ENCODE measurements around the gene E2F7. TPM values are rescaled to one million over a fixed set of nuclear protein-coding genes. Genes with fewer than 3 reads are reported as not detected.

The E2F7 gene
- total RNA-seq, 1 experiment from 2014 or later, result 28.4 TPM

GRCh38 chr12:77104792-77105191 lies 39.4 kb upstream of the E2F7 start:
- CTCF ChIA-PET, result no interaction called here
- TF ChIP-seq, protein P1, sequence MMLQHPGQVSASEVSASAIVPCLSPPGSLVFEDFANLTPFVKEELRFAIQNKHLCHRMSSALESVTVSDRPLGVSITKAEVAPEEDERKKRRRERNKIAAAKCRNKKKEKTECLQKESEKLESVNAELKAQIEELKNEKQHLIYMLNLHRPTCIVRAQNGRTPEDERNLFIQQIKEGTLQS (CRISPR knock-in tag; conservative IDR thresholded peaks at IDR 0.05), result no peak
- TF ChIP-seq ETV6 (CRISPR knock-in tag; IDR thresholded peaks at IDR 0.05) (no peak), ZNF396 (CRISPR knock-in tag; IDR thresholded peaks at IDR 0.05; ENCODE audit: borderline replicate concordance) (no peak), MYBL2 (CRISPR knock-in tag; IDR thresholded peaks at IDR 0.05) (no peak), TCF7 (CRISPR knock-in tag; IDR thresholded peaks at IDR 0.05; ENCODE audit: low read depth) (no peak), TEAD4 (CRISPR knock-in tag; IDR thresholded peaks at IDR 0.05) (no peak)
- Mint-ChIP-seq H3K27me3 (ENCODE audit: low read depth) (no peaks in the 10 kb centered on the region; the same call in 1 of the 2 replicates), H3K4me1 (peaks cover 7% of the 10 kb centered on the region; the same call in 1 of the 2 replicates), H3K4me3 (no peak overlapping the region), H3K9me3 (no peaks in the 10 kb centered on the region), H3K36me3 (no peaks in the 10 kb centered on the region), H3K27ac (no peak overlapping the region; the same call in 1 of the 2 replicates)
- no peak for DNase-seq (ENCODE audit: low spot score)
- POLR2A ChIA-PET, result no interaction called here
- no peak for ATAC-seq

DNA sequence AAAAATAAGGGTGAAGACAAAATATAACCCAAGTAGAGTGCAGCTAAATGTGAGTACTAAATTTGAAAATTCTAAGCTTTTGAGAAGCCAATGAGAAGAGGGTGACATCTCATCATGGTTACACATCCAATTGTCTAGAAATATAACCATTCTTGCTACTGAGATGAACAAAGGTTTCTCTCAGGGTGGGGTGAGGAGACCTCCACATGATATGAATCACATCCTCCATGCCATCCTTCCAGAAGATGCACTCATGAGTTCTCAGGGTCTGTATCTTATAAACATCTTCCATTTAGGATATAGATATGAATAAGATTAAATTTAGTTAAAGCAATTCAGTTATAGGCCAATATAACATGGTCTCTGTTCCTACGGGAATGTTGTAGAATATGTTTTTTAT lies 38.9 kb upstream of the E2F7 start:
- ChIA-PET POLR2A (no interaction called here), CTCF (no interaction called here)
- ATAC-seq, result no peak
- H3K4me3 Mint-ChIP-seq, result no peak overlapping the region
- no peaks in the 10 kb centered on the region for H3K36me3 Mint-ChIP-seq
- no peak overlapping the region for H3K27ac Mint-ChIP-seq
- DNase-seq (ENCODE audit: low spot score), result no peak
- peaks cover 7% of the 10 kb centered on the region; the same call in 1 of the 2 replicates for H3K4me1 Mint-ChIP-seq
- no peaks in the 10 kb centered on the region; the same call in 1 of the 2 replicates for H3K27me3 Mint-ChIP-seq (ENCODE audit: low read depth)
- no peak for TF ChIP-seq ZNF317 (CRISPR knock-in tag; IDR thresholded peaks at IDR 0.05; ENCODE audit: borderline replicate concordance, low read depth)
- no peak for TF ChIP-seq ZNF138 (CRISPR knock-in tag; conservative IDR thresholded peaks at IDR 0.05)
- no peak for TF ChIP-seq JAZF1 (CRISPR knock-in tag; IDR thresholded peaks at IDR 0.05)
- TF ChIP-seq AR (CRISPR knock-in tag; IDR thresholded peaks at IDR 0.05), result no peak
- no peak for TF ChIP-seq NR2C2 (CRISPR knock-in tag; IDR thresholded peaks at IDR 0.05)
- H3K9me3 Mint-ChIP-seq, result no peaks in the 10 kb centered on the region

- DNase-seq (ENCODE audit: low spot score) (no peak), ATAC-seq (no peak)
- Mint-ChIP-seq H3K36me3 (no peaks in the 10 kb centered on the region), H3K4me3 (no peak overlapping the region), H3K9me3 (no peaks in the 10 kb centered on the region), H3K27me3 (ENCODE audit: low read depth) (no peaks in the 10 kb centered on the region; the same call in 1 of the 2 replicates), H3K4me1 (peaks cover 7% of the 10 kb centered on the region; the same call in 1 of the 2 replicates), H3K27ac (no peak overlapping the region)
- ChIA-PET CTCF (no interaction called here), POLR2A (no interaction called here)
- TF ChIP-seq TP53 (CRISPR knock-in tag; IDR thresholded peaks at IDR 0.05) (no peak), ELF4 (CRISPR knock-in tag; IDR thresholded peaks at IDR 0.05; ENCODE audit: low read depth) (no peak), RELA (CRISPR knock-in tag; IDR thresholded peaks at IDR 0.05; ENCODE audit: borderline replicate concordance) (no peak), CDX4 (CRISPR knock-in tag; IDR thresholded peaks at IDR 0.05; ENCODE audit: borderline replicate concordance) (no peak), MLX (CRISPR knock-in tag; IDR thresholded peaks at IDR 0.05) (no peak), ZNF232 (CRISPR knock-in tag; IDR thresholded peaks at IDR 0.05) (no peak), KAT7 (CRISPR knock-in tag; IDR thresholded peaks at IDR 0.05; ENCODE audit: borderline replicate concordance) (no peak), PRRX2 (CRISPR knock-in tag; IDR thresholded peaks at IDR 0.05) (no peak), NR2C2 (CRISPR knock-in tag; IDR thresholded peaks at IDR 0.05) (no peak), OVOL2 (CRISPR knock-in tag; IDR thresholded peaks at IDR 0.05; ENCODE audit: borderline replicate concordance) (no peak), NR1H2 (CRISPR knock-in tag; IDR thresholded peaks at IDR 0.05) (no peak), TEAD1 (CRISPR knock-in tag; IDR thresholded peaks at IDR 0.05) (no peak)
- TF ChIP-seq, protein P2, sequence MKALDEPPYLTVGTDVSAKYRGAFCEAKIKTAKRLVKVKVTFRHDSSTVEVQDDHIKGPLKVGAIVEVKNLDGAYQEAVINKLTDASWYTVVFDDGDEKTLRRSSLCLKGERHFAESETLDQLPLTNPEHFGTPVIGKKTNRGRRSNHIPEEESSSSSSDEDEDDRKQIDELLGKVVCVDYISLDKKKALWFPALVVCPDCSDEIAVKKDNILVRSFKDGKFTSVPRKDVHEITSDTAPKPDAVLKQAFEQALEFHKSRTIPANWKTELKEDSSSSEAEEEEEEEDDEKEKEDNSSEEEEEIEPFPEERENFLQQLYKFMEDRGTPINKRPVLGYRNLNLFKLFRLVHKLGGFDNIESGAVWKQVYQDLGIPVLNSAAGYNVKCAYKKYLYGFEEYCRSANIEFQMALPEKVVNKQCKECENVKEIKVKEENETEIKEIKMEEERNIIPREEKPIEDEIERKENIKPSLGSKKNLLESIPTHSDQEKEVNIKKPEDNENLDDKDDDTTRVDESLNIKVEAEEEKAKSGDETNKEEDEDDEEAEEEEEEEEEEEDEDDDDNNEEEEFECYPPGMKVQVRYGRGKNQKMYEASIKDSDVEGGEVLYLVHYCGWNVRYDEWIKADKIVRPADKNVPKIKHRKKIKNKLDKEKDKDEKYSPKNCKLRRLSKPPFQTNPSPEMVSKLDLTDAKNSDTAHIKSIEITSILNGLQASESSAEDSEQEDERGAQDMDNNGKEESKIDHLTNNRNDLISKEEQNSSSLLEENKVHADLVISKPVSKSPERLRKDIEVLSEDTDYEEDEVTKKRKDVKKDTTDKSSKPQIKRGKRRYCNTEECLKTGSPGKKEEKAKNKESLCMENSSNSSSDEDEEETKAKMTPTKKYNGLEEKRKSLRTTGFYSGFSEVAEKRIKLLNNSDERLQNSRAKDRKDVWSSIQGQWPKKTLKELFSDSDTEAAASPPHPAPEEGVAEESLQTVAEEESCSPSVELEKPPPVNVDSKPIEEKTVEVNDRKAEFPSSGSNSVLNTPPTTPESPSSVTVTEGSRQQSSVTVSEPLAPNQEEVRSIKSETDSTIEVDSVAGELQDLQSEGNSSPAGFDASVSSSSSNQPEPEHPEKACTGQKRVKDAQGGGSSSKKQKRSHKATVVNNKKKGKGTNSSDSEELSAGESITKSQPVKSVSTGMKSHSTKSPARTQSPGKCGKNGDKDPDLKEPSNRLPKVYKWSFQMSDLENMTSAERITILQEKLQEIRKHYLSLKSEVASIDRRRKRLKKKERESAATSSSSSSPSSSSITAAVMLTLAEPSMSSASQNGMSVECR (CRISPR knock-in tag; IDR thresholded peaks at IDR 0.05; ENCODE audit: borderline replicate concordance), result no peak
Observed at GRCh38 chr12:77102691-77103090, 37.3 kb upstream of the E2F7 start.
